OCI-LY7 (cell line): ENCODE measurements around the gene RICTOR. TPM values are rescaled to one million over a fixed set of nuclear protein-coding genes. Genes with fewer than 3 reads are reported as not detected.

ENCODE experiments used
- BruUV-seq: library from RNA; stranded (reverse); fragments of 400-500 nt; replicated peaks from 2 replicates; lab custom pipeline; 2021; lab: Mats Ljungman, UMichigan
- CTCF ChIA-PET: fragments of 300-600 bp; sonication (Branson Sonifier 250); formaldehyde crosslinking; loops from one replicate; lab custom pipeline; 2022; ENCODE audit warnings: antibody characterized with exemption; ENCODE audit not compliant: unreplicated experiment; lab: Charles Lee
- POLR2A ChIA-PET: fragments of 300-600 bp; sonication (Branson Sonifier 250); formaldehyde crosslinking; loops from one replicate; lab custom pipeline; 2022; ENCODE audit warnings: antibody characterized with exemption; lab: Charles Lee
- DNase-seq: peaks from one replicate; pipeline ENCODE4 v3.0.0-alpha.2; 2015; ENCODE audit warnings: low spot score
- H2AFZ ChIP-seq: fragments of 200-600 bp; sonication (generic), shearing (Covaris generic); 2 replicates; pipeline ENCODE4 v1.6.1; 2014; ENCODE audit warnings: mild to moderate bottlenecking, antibody characterized with exemption, low read length, moderate library complexity
- H3K27ac ChIP-seq: fragments of 200-600 bp; sonication (generic); 2 replicates; pipeline ENCODE4 v1.5.1; 2014; ENCODE audit warnings: mixed run types, low read depth, mild to moderate bottlenecking, moderate library complexity, low read length, inconsistent platforms; ENCODE audit not compliant: poor library complexity, severe bottlenecking
- H3K36me3 ChIP-seq: fragments of 200-600 bp; sonication (generic); 2 replicates; pipeline ENCODE4 v1.6.1; 2014; ENCODE audit warnings: mild to moderate bottlenecking, antibody characterized with exemption, low read length, moderate library complexity, mixed read lengths; ENCODE audit not compliant: insufficient read depth
- H3K4me1 ChIP-seq: fragments of 200-600 bp; sonication (generic); 2 replicates; pipeline ENCODE4 v1.5.1; 2014; ENCODE audit warnings: mild to moderate bottlenecking, low read length; ENCODE audit not compliant: insufficient read depth, poor library complexity, severe bottlenecking
- H3K4me2 ChIP-seq: fragments of 200-600 bp; sonication (generic); 2 replicates; pipeline ENCODE4 v1.6.1; 2014; ENCODE audit warnings: mild to moderate bottlenecking, low read length
- H3K4me3 ChIP-seq: fragments of 200-600 bp; sonication (generic); 2 replicates; pipeline ENCODE4 v1.5.1; 2014; ENCODE audit warnings: mild to moderate bottlenecking, low read depth, low read length; ENCODE audit not compliant: poor library complexity, severe bottlenecking
- H3K79me2 ChIP-seq: fragments of 200-600 bp; sonication (generic); 2 replicates; pipeline ENCODE4 v1.6.1; 2016; ENCODE audit warnings: low read depth, mild to moderate bottlenecking, low read length, moderate library complexity, mixed read lengths; ENCODE audit not compliant: insufficient read depth
- H3K9me2 ChIP-seq: fragments of 200-600 bp; sonication (generic); 2 replicates; pipeline ENCODE4 v1.6.1; 2016; ENCODE audit warnings: mild to moderate bottlenecking, low read length, mixed read lengths; ENCODE audit not compliant: insufficient read depth
- H3K9me3 ChIP-seq: fragments of 200-600 bp; sonication (generic); 2 replicates; pipeline ENCODE4 v1.6.1; 2014; ENCODE audit warnings: mild to moderate bottlenecking, mixed run types, low read length, mixed read lengths
- H4K20me1 ChIP-seq: fragments of 200-600 bp; sonication (generic); 2 replicates; pipeline ENCODE4 v1.6.1; 2014; ENCODE audit warnings: mild to moderate bottlenecking, antibody characterized with exemption, low read length, moderate library complexity, mixed read lengths; ENCODE audit not compliant: insufficient read depth
- CTCF ChIP-seq: fragments of 200-600 bp; sonication (generic); conservative IDR thresholded peaks from 2 replicates; pipeline ENCODE4 v1.5.1; 2014; ENCODE audit warnings: mild to moderate bottlenecking, antibody characterized with exemption, low read length, moderate library complexity, mixed read lengths
- EZH2phosphoT487 ChIP-seq: fragments of 200-600 bp; sonication (generic); IDR thresholded peaks from 2 replicates; pipeline ENCODE4 v1.6.1; 2018; ENCODE audit warnings: low read depth, borderline replicate concordance, mild to moderate bottlenecking, mixed run types, antibody characterized with exemption, low read length, moderate library complexity, mixed read lengths
- intact Hi-C: fragments of 100-400 bp; cut with micrococcal nuclease; formaldehyde crosslinking; loops from one replicate; pipeline ENCODE4 v1.10.0; 2022; ENCODE audit not compliant: unreplicated experiment
- total RNA-seq, 2 experiments: library from RNA; depleted of rRNA in 1 of 2; stranded (reverse); fragments of >200 nt in 1 of 2; shearing (Covaris generic) in 1 of 2; gene quantifications; 2 replicates each; pipeline ENCODE4 v1.2.3, GENCODE V29; 2014 to 2022

Gene RICTOR
- total RNA-seq, 2 experiments from 2014 or later, result 10.9 to 22.9 TPM

GRCh38 chr5:39118638-39119037, 44.4 kb upstream of the RICTOR start:
- intact Hi-C loops, result no loop called here
- BruUV-seq, result no TSS peak
- H4K20me1 ChIP-seq, result no peaks in the 10 kb centered on the region
- H2AFZ ChIP-seq, result no peak overlapping the region
- H3K9me3 ChIP-seq, result no peaks in the 10 kb centered on the region
- no peaks in the 10 kb centered on the region for H3K4me1 ChIP-seq
- no peak overlapping the region for H3K4me3 ChIP-seq
- H3K36me3 ChIP-seq, result no peaks in the 10 kb centered on the region
- ChIA-PET CTCF (no interaction called here), POLR2A (no interaction called here)
- no peaks in the 10 kb centered on the region for H3K79me2 ChIP-seq
- no peaks in the 10 kb centered on the region for H3K9me2 ChIP-seq
- no peak for DNase-seq
- TF ChIP-seq EZH2phosphoT487, result no peak
- TF ChIP-seq CTCF, result no peak
- no peak overlapping the region for H3K4me2 ChIP-seq
- H3K27ac ChIP-seq, result no peak overlapping the region

GRCh38 chr5:39117401-39117800, 43.2 kb upstream of the RICTOR start:
- Histone ChIP-seq H2AFZ (no peak overlapping the region), H3K36me3 (no peaks in the 10 kb centered on the region), H3K4me2 (no peak overlapping the region), H3K79me2 (no peaks in the 10 kb centered on the region), H3K27ac (no peak overlapping the region), H3K4me3 (no peak overlapping the region), H3K9me2 (no peaks in the 10 kb centered on the region), H3K4me1 (no peaks in the 10 kb centered on the region), H4K20me1 (no peaks in the 10 kb centered on the region), H3K9me3 (no peaks in the 10 kb centered on the region)
- BruUV-seq, result no TSS peak
- no peak for DNase-seq
- CTCF ChIA-PET, result no interaction called here
- TF ChIP-seq EZH2phosphoT487 (no peak), CTCF (no peak)
- POLR2A ChIA-PET, result no interaction called here
- intact Hi-C loops, result no loop called here

- BruUV-seq, result no TSS peak
- TF ChIP-seq CTCF, result no peak
- no peak for TF ChIP-seq EZH2phosphoT487
- Histone ChIP-seq H3K4me3 (no peak overlapping the region), H2AFZ (no peak overlapping the region), H3K9me3 (no peaks in the 10 kb centered on the region), H3K79me2 (no peaks in the 10 kb centered on the region), H3K4me1 (no peaks in the 10 kb centered on the region), H3K27ac (no peak overlapping the region), H4K20me1 (no peaks in the 10 kb centered on the region), H3K4me2 (no peak overlapping the region), H3K36me3 (no peaks in the 10 kb centered on the region), H3K9me2 (no peaks in the 10 kb centered on the region)
- intact Hi-C loops, result no loop called here
- CTCF ChIA-PET, result no interaction called here
- POLR2A ChIA-PET, result interaction anchor here (0.5 kb wide), 1 partner anchor 39 kb away, joined by 3 read pairs; no protein-coding TSS in a partner anchor
- DNase-seq, result no peak
Observed at GRCh38 chr5:39116344-39117170, 42.4 kb upstream of the RICTOR start.
